Fibroblast of the aortic adventitia (primary cell): Measurements from ENCODE around the gene MAML3. TPM values are rescaled to one million over a fixed set of nuclear protein-coding genes. Genes with fewer than 3 reads are reported as not detected.

Experiments
- DNase-seq: peaks from one replicate; pipeline ENCODE4 v3.0.0-alpha.2; 2010; ENCODE audit warnings: low read depth
- H3K4me3 ChIP-seq: 2 replicates; pipeline ENCODE4 v1.5.1; 2011; ENCODE audit warnings: low read depth, mild to moderate bottlenecking, control low read depth, low read length, moderate library complexity
- CTCF ChIP-seq: IDR thresholded peaks from 2 replicates; pipeline ENCODE4 v1.5.1; 2011; ENCODE audit warnings: mild to moderate bottlenecking, low read length, control low read depth, inconsistent platforms; ENCODE audit not compliant: insufficient read depth
- total RNA-seq: library from RNA; depleted of rRNA; stranded (reverse); fragments of >200 nt; gene quantifications from 2 replicates; pipeline ENCODE4 v1.2.3, GENCODE V29; 2012; ENCODE audit warnings: low replicate concordance

MAML3 gene
- total RNA-seq, 1 donor, result 4.6 TPM

GRCh38 chr4:140108713-140109230, 45.2 kb downstream of the MAML3 start:
- H3K4me3 ChIP-seq, result no peak overlapping the region
- no peak for DNase-seq
- TF ChIP-seq CTCF, result no peak

GRCh38 chr4:140108243-140108642, 45.7 kb downstream of the MAML3 start:
- no peak for TF ChIP-seq CTCF
- no peak for DNase-seq
- H3K4me3 ChIP-seq, result no peak overlapping the region

- DNase-seq, result no peak
- TF ChIP-seq CTCF, result no peak
- H3K4me3 ChIP-seq, result no peak overlapping the region
These were observed 47.6 kb downstream of the MAML3 start for GRCh38 chr4:140106289-140106844.

- no peak for TF ChIP-seq CTCF
- DNase-seq, result no peak
- no peak overlapping the region for H3K4me3 ChIP-seq
These were observed 48.5 kb downstream of the MAML3 start for GRCh38 chr4:140105436-140105835.

GRCh38 chr4:140103676-140104075, 50.3 kb downstream of the MAML3 start:
- peak; percentile 59 for DNase-seq
- no peak overlapping the region for H3K4me3 ChIP-seq
- TF ChIP-seq CTCF, result no peak

GRCh38 chr4:140102421-140102820, 51.6 kb downstream of the MAML3 start:
- H3K4me3 ChIP-seq, result no peak overlapping the region
- no peak for TF ChIP-seq CTCF
- DNase-seq, result no peak

GRCh38 chr4:140100771-140101170, 53.2 kb downstream of the MAML3 start:
- peak; percentile 28 for DNase-seq
- no peak overlapping the region for H3K4me3 ChIP-seq
- TF ChIP-seq CTCF, result no peak
